GM18867 (cell line): ENCODE results near the gene NPY.
A peak's percentile ranks its signal among the peaks of the same experiment; 100 is the strongest.
"Not testable (repeated sequence)": the region's sequence is repeated elsewhere in the genome, so short reads cannot be mapped to it uniquely, and the experiment has no call there.

Experiments
- ATAC-seq: cut with Tn5 transposase; IDR thresholded peaks from one replicate; pipeline ENCODE4 v1.9.1; 2021; ENCODE audit warnings: mild to moderate bottlenecking, moderate library complexity; ENCODE audit not compliant: unreplicated experiment

NPY gene

DNA sequence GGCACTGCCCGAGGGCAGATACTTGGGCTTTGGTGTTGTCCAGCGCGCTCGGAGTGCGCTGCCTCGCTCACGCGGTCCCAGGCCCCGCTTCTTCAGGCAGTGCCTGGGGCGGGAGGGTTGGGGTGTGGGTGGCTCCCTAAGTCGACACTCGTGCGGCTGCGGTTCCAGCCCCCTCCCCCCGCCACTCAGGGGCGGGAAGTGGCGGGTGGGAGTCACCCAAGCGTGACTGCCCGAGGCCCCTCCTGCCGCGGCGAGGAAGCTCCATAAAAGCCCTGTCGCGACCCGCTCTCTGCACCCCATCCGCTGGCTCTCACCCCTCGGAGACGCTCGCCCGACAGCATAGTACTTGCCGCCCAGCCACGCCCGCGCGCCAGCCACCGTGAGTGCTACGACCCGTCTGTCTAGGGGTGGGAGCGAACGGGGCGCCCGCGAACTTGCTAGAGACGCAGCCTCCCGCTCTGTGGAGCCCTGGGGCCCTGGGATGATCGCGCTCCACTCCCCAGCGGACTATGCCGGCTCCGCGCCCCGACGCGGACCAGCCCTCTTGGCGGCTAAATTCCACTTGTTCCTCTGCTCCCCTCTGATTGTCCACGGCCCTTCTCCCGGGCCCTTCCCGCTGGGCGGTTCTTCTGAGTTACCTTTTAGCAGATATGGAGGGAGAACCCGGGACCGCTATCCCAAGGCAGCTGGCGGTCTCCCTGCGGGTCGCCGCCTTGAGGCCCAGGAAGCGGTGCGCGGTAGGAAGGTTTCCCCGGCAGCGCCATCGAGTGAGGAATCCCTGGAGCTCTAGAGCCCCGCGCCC lies at the start of gene NPY:
Gene NPY, plus strand, starts transcription at position 294 of the 802 bp plus-strand sequence. CDS start 1,051 bp downstream, outside the sequence.
- no peak for ATAC-seq

DNA sequence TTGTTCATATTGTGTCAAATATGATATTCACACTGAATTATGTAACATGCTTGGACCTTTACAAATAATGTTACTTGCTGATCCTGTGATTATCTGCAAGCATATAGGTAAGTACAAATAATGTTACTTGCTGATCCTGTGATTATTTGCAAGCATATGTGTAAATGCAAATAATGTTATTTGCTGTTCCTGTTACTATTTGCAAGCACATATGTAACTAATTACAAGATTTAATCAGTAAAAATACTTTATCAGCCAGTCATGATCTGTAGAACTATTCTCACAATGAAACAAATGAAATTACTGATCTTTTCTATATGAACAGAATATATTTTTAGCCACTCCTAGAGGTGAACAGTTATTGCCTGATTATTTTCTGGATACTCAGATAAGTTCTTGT lies 44.7 kb upstream of the NPY start:
- ATAC-seq, result no peak

DNA sequence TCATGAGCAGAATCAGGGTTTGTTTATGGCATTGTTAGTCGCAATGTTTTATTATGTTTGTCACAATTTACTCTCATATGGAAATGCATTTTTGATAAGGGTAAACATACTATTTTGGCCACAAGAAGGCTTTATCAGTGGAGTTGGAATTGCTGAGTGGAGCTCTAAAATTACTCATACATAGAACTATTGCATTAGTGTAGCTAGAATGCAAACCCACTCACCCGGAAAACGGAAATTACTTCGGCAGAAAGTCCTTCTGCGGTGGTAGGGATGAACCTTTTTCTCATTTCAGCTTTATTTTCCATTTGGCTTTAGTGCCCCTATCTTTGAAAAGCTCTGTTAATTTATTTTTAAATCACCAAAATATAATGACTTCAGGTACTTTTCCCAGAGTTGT lies 42.8 kb upstream of the NPY start:
- no peak for ATAC-seq

DNA sequence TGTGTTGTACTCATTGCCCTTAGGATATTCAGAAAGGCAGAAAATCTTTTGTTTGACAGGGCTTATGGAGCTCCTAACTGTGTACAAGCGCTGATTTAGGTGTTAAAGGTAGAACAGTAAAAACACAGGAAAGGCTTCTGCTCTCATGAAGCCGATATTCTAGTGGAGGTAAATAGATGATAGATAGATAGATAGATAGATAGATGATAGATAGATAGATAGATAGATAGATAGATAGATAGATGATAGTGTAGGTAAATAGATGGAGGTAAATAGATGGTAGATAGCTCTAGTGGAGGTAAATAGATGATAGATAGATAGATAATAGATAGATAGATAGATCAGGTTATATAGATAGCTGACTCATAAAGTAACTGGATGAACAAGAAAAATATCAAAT lies 39.4 kb upstream of the NPY start:
- ATAC-seq, result no peak

DNA sequence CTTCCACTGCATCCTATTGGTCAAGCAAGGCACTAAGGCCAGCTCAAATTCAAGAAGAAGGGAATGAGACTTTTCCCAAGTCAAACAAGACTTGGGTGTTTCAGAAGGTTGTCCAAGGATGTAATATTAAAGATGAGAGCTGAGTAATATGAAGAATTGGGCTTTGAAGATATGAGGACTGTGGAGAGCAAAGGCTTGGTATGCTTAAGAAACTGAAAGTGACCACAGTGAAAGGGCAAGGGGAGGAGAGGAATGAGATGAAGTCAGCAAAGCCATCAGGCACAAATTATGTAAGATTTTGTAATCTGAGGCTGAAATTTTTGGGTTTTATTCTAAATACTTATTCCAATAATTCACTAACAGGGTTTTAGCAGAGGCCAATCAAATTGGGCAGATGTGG lies 38.6 kb upstream of the NPY start:
- peak; percentile 84 for ATAC-seq

DNA sequence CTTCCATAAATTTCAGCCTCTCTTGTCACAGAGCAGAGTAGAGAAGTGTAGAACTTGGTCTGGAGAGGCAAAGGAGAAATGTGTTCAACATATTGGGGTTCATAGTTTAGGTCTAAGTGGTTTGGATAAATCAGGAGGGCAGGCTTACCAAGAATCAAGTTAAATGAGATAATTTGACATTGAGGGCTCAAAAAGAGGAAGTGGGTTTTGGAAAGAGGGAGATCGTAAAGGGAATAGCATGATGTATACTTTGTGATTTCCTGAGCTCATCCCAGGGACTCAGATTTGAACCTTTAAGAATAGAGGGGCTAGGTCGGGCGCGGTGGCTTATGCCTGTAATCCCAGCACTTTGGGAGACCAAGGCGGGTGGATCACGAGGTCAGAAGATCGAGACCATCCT lies 34.7 kb upstream of the NPY start:
- no peak for ATAC-seq

DNA sequence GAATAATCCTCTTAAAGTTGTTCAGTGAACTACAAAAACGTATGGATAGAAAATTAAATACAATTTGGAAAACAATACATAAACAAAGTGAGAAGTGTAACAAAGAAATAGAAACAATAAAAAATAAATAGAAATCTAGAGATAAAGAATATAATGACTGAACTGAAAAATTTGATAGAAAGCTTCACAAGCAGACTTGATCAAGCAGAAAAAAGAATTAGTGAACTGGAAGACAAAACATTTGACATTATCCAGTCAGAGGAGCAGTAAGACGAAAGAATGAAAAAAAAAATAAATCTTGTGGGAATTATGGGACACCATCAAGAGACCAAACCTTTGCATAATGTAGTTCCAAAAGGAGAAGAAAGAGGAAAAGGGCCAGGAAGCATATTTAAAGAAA lies 32.4 kb upstream of the NPY start:
- no peak for ATAC-seq

DNA sequence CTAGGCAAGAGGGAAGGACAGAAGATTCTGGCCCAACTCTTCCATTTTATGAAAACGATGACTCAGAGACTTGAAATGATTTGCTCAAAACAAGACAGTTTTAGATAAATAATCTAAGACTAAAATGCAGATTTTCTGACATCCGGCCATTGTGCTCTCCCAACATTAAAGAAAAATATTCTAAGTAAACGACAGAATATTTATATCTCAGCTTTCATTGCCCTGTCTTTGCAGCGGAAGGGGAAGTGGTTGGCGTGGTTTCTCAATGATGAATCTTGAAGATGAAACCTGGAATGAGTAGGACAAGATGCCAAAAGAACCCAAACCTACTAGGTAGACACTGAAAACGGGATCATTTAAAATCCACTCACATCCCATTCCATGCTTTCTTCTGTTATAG lies 28.9 kb upstream of the NPY start:
- no peak for ATAC-seq

DNA sequence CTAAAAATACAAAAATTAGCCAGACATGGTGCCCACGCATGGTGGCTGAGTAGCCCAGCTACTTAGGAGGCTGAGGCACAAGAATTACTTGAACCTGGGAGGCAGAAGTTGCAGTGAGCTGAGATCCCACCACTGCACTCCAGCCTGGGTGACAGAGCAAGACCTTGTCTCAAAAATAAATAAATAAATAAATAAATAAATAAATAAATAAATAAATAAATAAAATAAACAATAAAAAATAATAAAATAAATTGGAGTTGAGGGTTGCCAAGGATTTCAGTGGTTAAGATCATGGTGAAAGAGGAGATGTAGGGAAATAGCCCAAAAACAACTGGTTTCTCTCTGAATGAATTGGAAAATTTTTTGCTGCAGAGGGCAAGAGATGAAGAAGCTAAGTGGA lies 25.7 kb upstream of the NPY start:
- not testable (repeated sequence) for ATAC-seq

DNA sequence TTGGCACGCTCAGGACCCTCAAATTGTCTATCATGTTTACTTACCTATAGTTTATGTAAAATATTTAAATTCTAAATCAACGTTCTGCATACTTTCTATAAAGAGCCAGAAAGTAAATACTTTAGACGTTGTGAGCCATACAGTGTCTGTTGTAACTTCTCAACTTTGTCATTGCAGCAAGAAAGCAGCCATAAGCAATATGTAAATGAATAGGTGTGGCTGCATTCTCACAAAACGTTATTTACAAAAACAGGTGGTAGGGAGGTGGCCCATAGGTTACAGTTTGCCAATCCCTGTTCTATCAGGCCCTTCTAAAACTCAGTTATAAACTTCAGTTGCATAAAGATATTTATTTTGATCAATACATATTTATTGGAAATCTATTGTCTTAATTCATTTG lies 12.1 kb upstream of the NPY start:
- ATAC-seq, result no peak

DNA sequence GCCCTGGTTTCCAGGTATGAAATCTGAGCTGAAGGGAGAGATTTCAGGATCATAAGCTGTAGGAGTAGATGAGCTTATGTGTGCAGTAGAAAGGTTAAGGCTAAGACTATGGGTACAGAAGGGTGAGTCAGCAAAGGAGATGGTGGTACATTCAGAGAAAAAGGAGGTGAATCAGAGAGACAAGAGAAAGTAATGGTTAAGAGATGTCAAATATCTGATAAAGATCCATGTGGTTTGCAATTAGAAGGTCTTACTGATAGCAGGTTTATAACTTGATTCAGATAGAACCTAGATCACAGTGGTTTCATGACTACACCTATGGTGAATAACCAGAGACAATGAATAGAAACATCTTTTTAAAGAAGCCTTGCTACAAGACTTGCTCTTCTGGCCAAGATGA lies 4.5 kb upstream of the NPY start:
- no peak for ATAC-seq

DNA sequence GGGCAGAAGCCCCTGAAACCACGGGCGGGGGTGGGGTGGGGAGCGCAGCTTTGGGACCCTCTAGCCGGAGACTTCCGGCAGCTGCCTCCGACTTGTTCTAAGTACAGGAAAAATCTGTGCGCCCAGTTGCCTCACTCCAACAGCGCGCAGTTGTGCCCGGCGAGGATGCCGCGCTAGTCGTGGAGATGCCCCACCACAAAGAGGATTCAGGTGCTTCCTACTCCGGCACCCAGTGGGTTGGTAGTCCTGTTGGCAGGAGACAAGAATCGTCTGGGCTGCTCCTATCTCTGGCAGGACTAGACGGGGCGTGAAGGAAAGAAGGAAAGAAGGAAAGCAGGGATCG lies 465 bp upstream of the NPY start:
- no peak for ATAC-seq

DNA sequence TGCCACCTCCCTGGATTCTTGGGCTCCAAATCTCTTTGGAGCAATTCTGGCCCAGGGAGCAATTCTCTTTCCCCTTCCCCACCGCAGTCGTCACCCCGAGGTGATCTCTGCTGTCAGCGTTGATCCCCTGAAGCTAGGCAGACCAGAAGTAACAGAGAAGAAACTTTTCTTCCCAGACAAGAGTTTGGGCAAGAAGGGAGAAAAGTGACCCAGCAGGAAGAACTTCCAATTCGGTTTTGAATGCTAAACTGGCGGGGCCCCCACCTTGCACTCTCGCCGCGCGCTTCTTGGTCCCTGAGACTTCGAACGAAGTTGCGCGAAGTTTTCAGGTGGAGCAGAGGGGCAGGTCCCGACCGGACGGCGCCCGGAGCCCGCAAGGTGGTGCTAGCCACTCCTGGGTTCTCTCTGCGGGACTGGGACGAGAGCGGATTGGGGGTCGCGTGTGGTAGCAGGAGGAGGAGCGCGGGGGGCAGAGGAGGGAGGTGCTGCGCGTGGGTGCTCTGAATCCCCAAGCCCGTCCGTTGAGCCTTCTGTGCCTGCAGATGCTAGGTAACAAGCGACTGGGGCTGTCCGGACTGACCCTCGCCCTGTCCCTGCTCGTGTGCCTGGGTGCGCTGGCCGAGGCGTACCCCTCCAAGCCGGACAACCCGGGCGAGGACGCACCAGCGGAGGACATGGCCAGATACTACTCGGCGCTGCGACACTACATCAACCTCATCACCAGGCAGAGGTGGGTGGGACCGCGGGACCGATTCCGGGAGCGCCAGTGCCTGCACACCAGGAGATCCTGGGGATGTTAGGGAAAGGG lies 913 bp downstream of the NPY start:
- no peak for ATAC-seq

DNA sequence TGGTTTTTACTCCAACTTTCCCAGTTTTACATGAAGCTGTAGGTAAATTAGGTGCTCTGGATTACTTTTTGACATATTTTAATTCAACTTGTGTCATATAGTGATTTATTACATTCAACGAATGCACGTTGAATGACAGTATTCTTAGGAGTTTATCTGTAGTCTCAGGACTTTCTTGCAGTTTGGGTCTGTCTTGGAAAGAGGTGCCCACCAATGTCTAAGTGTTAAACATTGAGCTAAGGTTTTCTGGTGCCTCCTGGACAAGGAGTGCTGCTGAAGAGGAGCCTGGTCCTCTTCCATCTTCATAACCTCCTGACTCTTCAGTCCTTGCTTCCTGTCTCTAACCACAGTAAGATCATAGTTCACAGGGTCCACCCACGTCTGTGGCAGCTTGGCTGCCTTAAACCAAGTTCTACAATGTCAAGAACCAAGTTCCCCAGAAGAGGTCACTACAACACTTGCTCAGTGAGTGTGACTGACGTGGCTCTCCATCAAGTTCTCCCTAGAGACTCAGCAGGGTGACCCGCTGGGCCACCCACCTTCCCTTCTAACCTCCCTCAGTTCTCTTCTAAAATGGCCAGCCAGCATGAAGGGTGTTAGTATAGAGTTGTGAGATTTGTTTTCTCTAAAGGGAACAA lies 6.1 kb downstream of the NPY start:
- peak; percentile 99 for ATAC-seq

DNA sequence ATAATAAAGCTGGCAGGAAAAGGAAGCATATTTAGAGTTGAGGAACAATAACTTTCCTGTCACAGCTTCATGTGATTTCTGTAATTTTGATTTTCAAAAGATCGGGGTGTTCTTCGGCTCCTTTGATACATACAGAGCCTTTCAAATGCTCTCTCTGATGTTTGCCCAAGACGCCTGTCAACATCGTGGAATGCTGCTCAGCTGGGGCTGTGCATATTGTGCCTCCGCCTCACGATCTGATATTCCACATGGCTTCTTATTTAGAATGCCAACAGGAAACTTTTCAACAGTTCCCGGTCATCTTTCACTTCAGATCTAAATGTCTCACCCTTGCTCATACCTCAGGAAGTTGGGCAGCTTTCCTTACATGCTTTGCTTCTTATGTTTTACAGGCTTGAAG lies 7.3 kb downstream of the NPY start:
- ATAC-seq, result no peak

DNA sequence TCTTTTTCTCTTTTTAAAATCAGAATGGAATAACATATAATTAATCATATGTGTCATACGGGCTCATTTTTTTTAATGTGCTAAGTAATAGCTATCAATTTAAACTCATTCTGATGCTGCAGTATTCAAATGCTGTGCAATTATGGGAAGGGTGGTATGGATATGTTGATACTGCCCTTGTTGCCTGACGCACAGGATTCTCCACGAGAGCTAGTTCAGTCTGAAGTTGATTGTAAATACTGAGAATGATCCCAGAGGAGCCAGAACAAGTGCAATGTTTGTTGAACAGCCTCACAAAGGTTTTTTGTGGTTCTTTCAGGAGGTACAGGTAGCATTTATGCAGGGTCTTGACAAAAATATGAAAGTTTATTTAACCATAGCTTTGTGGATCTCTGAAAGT lies 13.4 kb downstream of the NPY start:
- ATAC-seq, result no peak

DNA sequence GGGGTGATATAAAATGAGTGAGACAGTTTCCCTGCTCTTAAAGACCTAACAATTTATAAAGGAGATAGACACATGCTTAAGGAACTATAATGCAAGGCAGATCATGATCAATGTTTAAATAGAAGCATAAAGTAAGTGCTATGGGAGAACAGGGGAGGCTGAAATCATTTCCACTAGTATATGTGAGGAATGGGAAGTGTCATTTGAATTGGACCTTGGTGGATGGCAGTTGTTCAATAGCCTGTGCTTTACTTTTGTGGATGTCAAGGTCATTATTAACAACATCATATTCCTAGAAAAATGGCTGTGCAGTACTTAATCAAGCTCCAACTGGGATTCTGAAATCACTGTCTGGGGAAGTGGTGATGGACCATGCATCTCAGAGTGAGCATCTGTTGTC lies 14.7 kb downstream of the NPY start:
- ATAC-seq, result no peak

DNA sequence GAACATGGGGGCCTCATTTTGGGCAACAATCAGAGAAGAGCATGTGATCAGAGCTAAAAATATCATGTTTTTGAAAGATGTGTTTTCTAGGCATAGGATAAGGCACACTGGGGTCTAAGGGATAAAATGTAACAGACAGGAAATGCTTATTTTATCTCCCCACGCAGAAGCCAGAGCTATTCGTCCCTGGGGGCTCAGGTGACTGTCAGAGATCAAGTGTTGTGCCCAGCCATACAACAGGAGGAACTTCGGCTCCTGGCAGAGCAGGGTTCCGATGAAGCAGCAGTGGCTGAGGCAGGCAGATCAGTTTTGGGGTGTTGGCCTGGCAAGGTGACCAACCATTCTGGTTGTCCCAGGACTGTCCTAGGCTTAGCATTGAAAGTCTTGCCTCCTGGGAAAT lies 15.2 kb downstream of the NPY start:
- ATAC-seq, result no peak

DNA sequence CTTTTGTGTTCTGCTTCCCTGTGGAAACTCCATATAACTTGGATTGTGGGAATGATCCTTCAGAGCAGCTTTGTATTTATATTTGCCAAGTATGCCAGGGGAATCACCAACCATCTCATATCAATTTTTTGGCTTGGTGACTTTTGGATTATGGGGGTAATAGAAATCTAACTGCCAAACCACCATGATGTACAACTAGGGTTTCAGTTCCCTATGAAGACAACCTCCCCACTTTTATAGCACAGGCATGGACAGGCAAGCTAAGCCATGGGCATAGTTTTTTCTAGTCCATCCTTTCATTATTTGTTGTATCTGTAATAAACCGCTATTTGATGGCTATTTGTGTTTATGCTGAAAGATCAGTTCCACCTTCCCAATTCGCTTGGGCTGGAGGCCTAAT lies 17.7 kb downstream of the NPY start:
- peak; percentile 54 for ATAC-seq

DNA sequence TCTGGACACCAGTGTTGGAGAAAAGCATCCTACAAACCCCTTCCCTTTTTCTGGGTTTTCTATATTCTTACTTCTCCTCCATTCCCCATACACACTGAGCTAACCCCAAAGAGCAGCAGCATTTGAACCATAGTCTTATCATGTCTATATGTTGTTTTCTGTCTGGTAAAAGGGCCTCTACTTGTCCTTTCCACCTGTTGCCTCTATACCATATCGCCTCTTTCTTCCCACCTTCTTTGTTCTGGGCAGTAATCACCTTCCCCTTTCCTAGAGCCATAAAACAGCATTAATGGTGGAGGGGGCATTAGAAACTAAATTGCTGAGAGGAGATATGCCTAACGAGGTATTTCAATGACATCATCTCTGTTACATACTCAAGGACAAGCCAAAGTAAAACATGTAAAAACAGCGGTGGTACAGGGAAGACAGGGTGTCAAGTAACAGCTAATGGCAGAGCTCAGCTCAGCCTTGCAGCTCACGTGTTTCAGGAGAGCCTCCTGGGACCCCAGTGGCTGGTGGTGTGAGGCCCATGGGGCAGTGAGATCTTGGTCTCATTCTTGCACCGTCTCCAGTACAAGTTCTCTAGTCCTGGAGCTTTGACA lies 20.6 kb downstream of the NPY start:
- ATAC-seq, result no peak

DNA sequence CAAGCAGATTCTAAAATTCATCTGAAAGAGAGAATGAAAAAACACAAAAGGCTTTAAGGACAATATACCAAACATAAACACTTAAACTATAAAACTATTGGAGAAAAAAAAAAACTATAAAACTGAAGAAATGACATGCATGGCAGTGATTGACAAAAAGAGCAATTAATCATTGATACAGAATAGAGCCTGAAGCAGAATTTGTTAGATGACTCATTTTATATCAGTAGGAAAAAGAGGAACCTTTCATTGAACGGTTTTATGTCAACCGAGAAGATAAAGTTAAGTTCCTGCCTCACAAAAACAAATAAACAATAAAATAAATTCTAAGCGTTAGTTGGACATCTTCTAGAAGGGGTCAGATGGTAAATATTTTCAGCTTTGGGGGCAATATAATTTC lies 23.3 kb downstream of the NPY start:
- ATAC-seq, result no peak

DNA sequence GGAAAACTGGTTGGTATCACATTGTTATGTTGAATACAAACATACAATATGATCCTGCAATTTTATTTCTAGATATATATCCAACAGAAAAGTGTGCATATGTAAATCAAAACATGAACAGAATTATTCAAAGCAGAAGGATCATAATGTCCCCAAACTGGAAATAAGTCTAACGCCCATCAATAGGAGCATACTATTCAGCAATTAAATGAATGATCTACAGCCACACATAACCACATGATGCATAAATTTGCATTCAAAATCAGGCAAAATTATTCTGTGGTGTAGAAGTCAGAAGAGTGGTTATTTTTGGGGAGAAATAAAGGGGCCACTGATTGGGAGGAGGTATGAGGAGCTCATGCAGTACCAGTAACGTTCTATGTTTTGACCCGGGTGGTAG lies 28.6 kb downstream of the NPY start:
- no peak for ATAC-seq
